ENCODE data around the gene DHX16. TPM values are rescaled to one million over a fixed set of nuclear protein-coding genes. Genes with fewer than 3 reads are reported as not detected.

DHX16 gene
- total RNA-seq, 6 experiments from 2014 or later = 33.7 to 36.7 (median 35.5) TPM

DNA sequence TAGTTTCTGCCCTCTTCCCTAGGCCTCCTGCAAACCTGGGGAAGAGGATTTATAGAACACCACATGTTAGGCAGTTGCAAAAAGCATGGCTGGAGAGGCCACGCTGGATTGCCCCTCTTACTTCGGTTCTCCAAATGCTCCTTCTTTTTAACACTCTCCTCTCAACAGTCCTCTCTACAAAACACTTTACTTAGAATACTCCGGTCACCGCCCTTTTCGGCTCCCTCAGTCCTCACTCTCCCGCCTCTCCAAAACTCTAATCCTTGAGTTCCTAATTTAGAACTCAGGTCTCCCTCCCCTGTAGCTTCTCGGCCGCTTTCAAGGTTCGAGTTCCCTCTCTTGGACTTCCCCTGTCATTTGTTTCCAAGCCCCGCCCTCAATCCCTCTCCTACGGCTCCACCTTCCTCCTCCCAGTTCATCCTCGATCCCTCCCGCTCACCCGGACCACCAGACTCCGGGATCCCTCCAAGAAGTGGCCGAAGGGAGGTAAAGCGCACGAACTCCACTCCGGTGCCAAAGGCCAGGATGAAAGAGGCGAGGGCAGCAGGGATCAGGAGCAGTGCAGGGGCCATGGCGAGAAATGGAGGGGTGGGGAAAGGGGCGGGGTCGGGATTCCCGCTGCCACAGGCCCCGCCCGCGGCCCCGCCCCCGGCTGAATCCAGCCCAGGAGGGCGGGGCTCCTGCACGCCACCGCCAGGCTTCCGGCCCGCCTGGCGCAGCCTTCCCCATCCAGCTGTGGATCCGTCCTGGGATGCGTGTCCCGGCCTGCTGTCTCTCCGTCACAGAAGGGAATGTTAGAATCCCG, 17.8 kb upstream of the DHX16 start, which contains the start of gene NRM:
Gene NRM (minus strand): TSS at position 582 of the 805 bp plus-strand sequence. CDS start 10 bp downstream, at position 572.
- H3K27me3 Mint-ChIP-seq (ENCODE audit: insufficient read depth) = peaks cover 3% of the 10 kb centered on the region
- H3K4me3 Mint-ChIP-seq = peak within 1 kb of the TSS; percentile 90
- peak; percentile 81 for DNase-seq
- peak within 1 kb of the TSS; percentile 90 for H3K27ac Mint-ChIP-seq
- no peaks in the 10 kb centered on the region for H3K9me3 Mint-ChIP-seq
- TF ChIP-seq, protein P1, sequence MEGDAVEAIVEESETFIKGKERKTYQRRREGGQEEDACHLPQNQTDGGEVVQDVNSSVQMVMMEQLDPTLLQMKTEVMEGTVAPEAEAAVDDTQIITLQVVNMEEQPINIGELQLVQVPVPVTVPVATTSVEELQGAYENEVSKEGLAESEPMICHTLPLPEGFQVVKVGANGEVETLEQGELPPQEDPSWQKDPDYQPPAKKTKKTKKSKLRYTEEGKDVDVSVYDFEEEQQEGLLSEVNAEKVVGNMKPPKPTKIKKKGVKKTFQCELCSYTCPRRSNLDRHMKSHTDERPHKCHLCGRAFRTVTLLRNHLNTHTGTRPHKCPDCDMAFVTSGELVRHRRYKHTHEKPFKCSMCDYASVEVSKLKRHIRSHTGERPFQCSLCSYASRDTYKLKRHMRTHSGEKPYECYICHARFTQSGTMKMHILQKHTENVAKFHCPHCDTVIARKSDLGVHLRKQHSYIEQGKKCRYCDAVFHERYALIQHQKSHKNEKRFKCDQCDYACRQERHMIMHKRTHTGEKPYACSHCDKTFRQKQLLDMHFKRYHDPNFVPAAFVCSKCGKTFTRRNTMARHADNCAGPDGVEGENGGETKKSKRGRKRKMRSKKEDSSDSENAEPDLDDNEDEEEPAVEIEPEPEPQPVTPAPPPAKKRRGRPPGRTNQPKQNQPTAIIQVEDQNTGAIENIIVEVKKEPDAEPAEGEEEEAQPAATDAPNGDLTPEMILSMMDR (IDR thresholded peaks at IDR 0.05) = no peak
- H3K4me1 Mint-ChIP-seq (ENCODE audit: low read depth) = peaks cover 57% of the 10 kb centered on the region
- H3K36me3 Mint-ChIP-seq (ENCODE audit: low read depth) = peaks cover 16% of the 10 kb centered on the region

DNA sequence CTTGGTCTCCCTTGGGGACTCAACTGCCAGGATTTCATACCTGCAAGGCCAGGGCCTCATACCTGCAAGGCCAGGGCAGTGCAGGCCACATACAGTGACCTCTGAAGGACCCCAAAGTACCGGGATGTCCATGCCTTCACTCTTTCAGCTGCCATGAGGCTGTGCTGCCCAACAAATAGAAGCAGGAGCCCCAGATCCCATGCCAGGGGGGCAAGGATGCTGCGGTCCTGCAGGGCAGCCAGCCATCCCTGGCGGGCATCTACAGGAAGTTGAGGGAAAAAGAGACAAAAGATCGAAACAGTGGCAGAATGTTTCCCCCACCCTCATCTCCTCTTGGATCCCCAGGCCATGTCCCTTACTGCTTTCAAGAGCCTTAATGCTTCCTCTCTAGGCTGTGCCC, 17.2 kb upstream of the DHX16 start:
- TF ChIP-seq, protein P1 (IDR thresholded peaks at IDR 0.05) = no peak
- peaks cover 3% of the 10 kb centered on the region for H3K27me3 Mint-ChIP-seq (ENCODE audit: insufficient read depth)

DNA sequence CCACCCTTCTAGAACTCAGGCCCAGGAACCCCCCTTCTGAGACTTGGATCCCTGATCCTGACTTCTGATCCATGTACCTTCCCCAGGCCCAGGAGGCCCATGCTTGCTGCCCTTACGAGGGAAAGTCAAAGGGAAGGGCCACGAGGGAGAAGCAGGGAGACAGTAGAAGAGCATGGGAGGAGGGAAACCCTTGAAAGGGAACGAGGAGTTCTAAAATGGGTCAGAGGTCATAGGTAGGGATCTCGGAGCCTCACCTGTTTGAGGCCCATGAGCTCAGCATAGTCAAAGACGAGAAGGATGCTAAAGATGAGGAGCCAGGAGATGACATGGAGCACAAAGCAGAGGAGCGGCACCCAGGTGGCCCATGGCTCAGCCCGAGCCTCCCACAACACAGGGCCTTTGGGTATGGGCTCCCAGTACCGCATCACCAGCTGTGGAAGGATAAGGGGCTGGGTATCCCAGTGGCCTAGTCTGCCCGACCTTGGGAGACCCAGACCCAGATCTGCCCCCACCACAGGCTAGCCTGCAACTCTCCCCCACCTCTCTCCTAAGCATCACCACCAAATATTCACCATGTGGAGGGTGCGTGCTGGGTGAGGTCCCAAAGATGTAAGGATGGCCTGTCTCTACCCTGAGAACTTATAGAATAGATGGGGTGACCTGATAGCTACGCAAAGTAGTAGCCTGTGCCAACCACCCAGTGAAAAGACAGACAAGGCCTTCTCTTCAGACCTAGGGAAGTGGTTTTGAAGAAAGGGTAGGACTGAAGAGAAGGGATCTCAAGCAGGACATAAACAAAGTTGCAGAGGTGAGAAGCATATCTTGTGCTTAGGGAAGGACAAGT, 16.4 kb upstream of the DHX16 start:
- no peak for DNase-seq
- Mint-ChIP-seq H3K27ac (peak overlapping the region; percentile 90), H3K9me3 (no peaks in the 10 kb centered on the region; the same call in 1 of the 2 replicates), H3K4me1 (ENCODE audit: low read depth) (peaks cover 57% of the 10 kb centered on the region), H3K36me3 (ENCODE audit: low read depth) (peaks cover 28% of the 10 kb centered on the region), H3K27me3 (ENCODE audit: insufficient read depth) (peaks cover 3% of the 10 kb centered on the region), H3K4me3 (peak overlapping the region; percentile 90)
- TF ChIP-seq, protein P1 (IDR thresholded peaks at IDR 0.05) = no peak

More for the DNA sequence above, 17.2 kb upstream of the DHX16 start:
- Mint-ChIP-seq H3K27ac (peak overlapping the region; percentile 90), H3K36me3 (ENCODE audit: low read depth) (peaks cover 22% of the 10 kb centered on the region), H3K9me3 (no peaks in the 10 kb centered on the region; the same call in 1 of the 2 replicates), H3K4me3 (peak overlapping the region; percentile 90), H3K4me1 (ENCODE audit: low read depth) (peaks cover 58% of the 10 kb centered on the region)
- DNase-seq = no peak

DNA sequence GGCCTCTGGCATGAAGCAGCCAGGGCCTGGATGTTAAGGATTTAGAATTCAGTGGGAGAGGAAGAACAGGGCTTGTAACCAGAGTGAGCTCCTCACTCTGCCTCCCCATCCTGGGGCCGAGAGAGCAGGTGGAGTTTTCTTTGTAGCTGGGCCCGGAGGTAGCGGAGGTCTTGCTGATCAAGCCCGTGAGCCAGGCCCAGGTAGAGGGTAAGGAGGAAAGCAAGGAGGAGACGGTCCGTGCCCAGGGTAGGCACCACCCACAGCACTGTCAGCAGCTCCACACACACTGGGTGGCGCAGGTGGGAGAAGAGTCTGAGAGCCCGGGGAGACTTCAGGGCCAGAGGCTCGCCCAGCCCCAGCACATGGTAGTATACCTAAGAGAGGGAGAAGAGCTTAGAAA, 15.8 kb upstream of the DHX16 start:
- H3K4me1 Mint-ChIP-seq (ENCODE audit: low read depth) = peaks cover 57% of the 10 kb centered on the region
- H3K27me3 Mint-ChIP-seq (ENCODE audit: insufficient read depth) = peaks cover 3% of the 10 kb centered on the region
- peak overlapping the region; percentile 92 for H3K4me3 Mint-ChIP-seq
- H3K9me3 Mint-ChIP-seq = no peaks in the 10 kb centered on the region; the same call in 1 of the 2 replicates
- TF ChIP-seq, protein P1 (IDR thresholded peaks at IDR 0.05) = no peak
- DNase-seq = no peak
- H3K27ac Mint-ChIP-seq = peak overlapping the region; percentile 95
- peaks cover 34% of the 10 kb centered on the region for H3K36me3 Mint-ChIP-seq (ENCODE audit: low read depth)

DNA sequence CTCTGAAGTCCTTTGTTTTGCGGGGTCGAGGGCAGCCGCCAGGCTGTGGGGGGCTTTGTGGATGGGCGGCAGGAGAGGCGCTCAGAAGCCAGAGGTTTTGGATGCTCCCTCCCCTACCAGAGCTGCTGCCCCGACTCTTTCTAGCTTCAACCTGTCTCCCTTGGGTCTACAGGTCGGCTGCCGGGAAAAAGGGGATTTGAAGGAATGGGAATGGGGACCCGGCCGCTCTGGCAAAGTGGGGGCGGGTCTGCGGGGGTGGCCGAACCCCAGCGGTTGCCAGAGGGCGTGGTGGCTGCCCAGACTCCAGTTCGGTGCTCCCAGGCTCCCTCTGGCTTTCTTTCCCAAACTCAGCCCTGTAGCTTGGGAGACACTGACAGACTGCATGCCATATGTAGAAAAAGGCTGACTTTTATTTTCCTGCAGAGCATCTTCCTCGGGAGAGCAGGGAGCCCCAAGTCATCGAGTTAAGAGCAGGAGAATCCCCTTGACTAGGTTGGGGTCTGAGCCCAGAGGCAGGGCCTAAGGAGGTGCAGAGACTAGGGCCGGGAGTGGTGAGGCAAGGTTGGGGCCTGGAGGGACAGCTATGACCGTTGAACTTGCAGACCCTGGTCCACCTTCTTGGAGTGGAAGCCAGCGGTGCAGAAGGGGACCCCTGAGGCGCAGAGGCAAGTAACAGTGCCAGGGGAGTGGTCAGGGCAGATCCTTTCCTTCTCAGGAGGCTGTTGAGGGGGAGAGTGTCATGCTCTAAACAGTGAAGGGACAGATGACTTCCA, 15.0 kb upstream of the DHX16 start:
- peaks cover 42% of the 10 kb centered on the region for H3K36me3 Mint-ChIP-seq (ENCODE audit: low read depth)
- H3K27me3 Mint-ChIP-seq (ENCODE audit: insufficient read depth) = peaks cover 3% of the 10 kb centered on the region
- H3K4me3 Mint-ChIP-seq = peak overlapping the region; percentile 92
- DNase-seq = peak; percentile 53
- H3K27ac Mint-ChIP-seq = peak overlapping the region; percentile 95
- H3K4me1 Mint-ChIP-seq (ENCODE audit: low read depth) = peaks cover 60% of the 10 kb centered on the region
- no peaks in the 10 kb centered on the region; the same call in 1 of the 2 replicates for H3K9me3 Mint-ChIP-seq
- TF ChIP-seq, protein P1 (IDR thresholded peaks at IDR 0.05) = peak; percentile 47; the same call in 1 of the 2 replicates
